ENCODE measurements around the gene NINJ2.
"Not testable (repeated sequence)": the region's sequence is repeated elsewhere in the genome, so short reads cannot be mapped to it uniquely, and the experiment has no call there.

The NINJ2 gene

DNA sequence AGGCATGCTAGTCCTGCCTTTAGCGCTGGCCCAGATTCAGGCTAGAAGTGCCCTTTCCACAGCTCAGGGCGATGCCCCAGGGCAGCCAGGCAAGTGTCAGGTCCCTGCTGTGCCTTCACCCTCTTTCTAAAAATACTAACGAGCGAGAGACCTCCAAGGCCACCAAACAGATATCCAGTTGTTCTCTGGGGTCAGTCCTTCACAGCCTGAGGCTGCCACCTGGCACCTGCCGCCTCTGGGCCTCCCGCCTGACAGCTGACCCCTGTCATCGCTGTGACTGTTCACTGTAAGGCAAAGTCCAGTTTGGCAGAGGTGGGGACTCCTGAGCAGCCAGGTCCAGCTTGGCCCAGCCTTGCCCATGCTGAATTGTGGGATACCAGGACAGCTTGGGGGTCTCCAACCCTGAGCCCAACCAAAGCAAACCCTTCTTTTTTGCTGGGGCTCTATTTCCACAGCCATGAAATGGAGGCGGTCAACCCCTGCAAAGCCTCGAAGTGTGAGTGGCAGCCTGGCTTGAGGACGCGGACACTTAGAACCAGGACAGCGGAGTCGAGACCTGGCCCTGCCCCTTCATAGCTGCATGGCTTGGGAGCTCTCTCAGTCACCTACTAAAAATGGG is 79.9 kb downstream of the NINJ2 start:
- DNase-seq, result no peak

DNA sequence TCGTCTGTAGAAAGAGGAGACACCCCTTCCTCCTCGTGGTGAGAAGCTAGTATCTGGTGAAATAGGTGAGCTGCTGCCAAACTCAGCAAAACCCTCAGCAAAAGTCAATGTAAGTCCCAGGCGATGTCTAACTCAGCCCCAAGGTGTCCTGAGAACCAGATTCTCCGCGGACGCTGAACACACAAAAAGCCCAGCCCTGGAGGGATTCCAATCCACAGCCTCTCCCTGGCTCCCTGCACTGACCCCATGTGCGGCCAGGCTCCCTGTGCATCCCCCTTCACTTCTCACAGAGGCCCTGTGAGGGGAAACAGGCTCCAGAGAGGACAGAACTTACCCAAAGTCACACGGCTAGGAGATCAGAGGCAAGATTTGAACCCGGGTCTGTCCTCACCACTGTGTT is 81.5 kb downstream of the NINJ2 start:
- no peak for DNase-seq

DNA sequence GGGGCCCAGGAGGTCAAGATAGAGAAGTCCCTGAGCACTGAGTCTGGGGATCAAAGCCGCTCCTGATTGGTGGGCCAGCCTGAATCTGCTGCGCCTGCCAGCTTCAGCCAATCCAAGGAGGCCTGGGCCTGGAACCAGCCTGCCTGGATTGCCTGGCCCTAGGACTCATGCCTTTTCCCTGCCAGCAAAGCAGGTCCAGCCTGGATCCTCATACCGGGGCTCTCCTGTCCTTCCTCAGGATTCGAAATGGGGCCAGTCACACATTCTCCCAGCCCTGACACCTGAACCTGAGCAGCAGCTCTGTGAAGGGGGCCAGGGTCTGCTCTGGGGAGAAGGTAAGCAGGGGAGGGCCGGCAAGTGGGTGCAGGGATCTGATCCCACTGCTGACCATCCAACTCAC is 81.9 kb downstream of the NINJ2 start:
- DNase-seq, result no peak

DNA sequence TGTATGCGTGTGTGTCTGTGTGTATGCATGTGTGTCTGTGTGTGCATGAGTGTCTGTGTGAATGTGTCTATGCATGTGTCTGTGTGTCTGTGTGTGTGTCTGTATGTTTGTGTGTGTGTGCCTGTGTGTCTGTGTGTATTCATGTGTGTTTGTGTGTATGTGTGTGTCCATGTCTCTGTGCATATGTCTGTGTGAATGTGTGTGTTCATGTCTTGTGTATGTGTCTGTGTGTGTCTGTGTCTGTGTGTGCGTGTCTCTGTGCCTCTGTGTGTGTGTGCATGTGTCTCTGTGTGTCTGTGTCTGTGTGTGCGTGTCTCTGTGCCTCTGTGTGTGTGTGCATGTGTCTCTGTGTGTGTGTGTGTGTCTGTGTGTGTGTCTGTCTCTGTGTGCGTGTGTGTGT is 82.4 kb downstream of the NINJ2 start:
- DNase-seq, result no peak

DNA sequence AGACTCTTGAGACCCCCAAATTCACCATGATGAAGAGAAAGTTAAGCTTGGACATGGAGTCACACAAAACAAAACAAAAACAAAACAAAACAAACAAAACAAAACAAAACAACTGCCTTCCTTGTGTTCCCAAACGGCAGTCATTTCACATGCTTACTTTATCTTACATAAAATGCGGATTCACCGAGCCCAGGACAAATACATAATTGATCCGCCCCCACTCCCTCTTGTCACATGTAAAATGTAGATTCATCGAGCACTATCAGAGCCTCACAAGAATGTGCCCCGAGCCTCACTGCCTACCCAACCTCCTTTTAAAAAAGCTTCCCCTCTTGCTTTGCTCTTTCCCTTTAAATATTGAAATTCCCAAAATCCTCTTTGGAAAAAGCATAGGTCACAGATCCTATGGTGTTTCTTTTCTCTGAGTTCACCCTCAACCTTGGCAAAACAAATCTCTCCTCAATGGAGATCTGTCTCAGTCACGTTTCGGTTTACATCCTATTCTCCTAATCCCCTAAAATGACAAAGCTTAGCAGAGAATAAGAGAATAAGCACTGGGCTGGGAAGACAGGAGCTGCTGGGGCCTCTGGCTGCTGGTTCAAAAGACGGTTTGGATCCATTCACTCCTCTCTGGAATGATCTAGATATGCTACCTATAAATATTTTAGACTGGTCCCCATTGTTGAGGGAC is 83.7 kb downstream of the NINJ2 start:
- DNase-seq, result peak; percentile 83

DNA sequence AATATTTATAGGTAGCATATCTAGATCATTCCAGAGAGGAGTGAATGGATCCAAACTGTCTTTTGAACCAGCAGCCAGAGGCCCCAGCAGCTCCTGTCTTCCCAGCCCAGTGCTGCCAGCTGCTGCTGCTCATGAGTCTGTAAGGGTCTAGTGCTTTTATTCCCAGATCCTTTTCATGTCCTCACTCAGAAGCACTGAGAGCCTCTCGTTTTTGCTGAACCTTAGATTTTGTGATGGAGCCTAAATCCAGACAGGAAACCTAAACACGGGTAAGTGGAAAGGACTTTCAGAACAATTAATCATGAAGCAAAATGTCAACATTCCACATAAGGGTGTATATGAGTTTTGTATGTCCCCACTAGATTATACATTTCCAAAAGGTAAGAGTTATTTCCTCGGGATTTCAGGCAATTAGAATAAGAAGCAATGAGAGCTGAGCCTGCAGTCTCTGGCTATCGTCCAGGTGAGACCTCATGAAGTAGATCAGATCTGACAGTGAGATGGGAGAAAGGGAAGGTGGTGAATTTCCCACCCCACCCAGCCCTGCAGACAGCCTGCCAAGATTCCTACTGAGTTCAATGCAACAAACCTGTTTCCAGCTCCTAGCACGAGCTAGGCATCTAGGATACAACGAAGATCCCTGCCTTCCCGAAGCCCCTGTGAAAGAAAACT is 84.4 kb downstream of the NINJ2 start:
- peak; percentile 52 for DNase-seq

DNA sequence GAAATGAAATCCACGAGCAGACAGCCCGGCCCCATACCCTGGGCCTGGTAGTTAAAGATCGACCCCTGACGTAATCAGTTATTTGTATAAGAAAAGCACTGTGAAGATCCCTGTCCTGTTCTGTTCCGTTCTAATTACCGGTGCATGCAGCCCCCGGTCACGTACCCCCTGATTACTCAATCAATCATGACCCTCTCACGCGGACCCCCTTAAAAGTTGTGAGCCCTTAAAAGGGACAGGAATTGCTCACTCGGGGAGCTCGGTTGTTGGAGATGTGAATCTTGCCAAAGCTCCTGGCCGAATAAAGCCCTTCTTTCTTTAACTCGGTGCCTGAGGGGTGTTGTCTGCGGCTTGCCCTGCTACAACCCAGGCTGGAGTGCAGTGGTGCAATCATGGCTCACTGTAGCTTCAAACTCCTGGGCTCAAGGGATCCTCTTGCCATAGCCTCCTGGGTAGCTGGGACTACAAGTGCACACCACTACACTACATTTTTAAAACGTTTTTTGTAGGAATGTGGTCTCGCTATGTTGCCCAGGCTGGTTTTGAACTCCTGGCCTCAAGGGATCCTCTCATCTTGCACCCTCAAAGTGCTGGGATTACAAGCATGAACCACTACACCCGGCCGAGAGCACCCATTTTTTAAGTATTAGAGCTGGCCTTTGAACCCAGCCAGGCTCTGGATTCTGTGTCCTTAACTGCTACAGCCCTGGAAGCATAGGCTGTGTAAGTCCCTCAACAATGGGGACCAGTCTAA is 85.1 kb downstream of the NINJ2 start:
- DNase-seq, result not testable (repeated sequence)

DNA sequence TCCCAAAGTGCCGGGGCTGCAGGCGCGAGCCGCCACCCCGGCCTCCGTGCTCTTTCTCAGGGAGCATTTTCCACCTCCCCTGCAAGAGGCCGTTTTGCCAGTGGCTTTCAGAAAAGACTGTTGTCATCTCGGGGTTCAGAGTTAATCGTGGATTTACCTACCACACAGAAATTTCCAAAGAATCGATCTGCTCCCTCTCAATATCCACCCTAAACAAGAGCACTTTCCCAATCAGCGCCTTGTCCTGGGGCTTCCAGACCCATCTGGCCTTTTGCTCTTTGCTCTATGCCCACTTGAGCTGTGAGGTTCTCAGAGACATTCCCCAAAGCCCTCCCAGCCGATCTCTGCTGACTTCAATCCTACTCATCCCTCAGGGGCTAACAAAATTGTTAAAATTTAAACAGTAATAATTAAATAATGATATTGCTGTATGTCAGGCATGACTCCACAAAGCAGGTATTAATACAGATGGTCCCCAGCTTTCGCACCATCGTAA is 86.6 kb downstream of the NINJ2 start:
- no peak for DNase-seq

DNA sequence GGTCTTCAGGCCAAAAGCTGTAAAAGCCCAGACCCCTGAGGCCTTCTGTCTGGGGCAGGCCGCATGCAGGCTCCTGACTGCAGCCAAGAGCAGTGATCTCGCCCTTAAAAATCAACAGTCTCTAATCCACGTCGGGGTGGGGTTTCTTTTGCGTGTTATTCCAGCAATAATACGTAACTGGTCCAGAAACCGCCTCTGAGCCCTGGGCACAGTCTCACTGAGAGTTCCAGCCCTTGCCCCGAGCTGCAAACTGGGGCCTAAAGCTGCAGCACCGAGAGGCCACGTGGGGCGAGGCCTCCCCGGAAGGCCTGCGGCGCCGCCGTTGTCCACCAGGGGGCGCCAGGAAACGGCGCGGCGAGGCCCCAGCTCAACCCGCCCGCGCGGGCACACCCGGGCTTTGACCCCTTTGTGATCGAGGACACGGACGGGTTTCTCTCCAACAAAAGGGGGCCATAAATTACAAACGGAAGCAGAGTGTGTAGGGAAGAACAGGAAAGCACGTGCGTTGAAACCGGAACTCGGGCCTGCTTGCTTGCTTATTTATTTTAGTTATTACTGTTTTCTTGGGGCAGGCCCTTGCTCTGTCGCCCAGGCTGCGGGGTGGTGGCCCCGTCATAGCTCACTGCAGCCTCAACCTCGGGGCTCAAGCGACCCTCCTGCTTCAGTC is 87.2 kb downstream of the NINJ2 start:
- DNase-seq, result peak; percentile 88

DNA sequence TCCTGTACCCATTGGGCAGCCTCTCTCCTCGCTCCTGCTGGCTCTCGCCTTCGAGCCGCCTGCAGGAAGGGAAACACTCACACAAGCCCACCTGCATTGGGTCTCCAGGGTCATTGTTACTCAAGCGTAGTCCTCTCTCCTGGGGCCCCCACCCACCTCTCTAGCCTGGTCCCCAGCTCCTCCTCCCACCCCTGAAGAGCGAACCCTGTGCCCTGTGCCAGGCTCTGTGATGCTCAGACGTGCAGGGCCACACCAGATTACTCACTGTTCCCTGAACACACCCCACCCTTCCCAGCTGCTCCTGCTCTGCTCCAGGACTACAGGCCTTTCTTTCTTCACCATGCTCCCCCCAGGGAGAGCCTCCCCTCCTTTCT is 88.1 kb downstream of the NINJ2 start:
- DNase-seq, result no peak

DNA sequence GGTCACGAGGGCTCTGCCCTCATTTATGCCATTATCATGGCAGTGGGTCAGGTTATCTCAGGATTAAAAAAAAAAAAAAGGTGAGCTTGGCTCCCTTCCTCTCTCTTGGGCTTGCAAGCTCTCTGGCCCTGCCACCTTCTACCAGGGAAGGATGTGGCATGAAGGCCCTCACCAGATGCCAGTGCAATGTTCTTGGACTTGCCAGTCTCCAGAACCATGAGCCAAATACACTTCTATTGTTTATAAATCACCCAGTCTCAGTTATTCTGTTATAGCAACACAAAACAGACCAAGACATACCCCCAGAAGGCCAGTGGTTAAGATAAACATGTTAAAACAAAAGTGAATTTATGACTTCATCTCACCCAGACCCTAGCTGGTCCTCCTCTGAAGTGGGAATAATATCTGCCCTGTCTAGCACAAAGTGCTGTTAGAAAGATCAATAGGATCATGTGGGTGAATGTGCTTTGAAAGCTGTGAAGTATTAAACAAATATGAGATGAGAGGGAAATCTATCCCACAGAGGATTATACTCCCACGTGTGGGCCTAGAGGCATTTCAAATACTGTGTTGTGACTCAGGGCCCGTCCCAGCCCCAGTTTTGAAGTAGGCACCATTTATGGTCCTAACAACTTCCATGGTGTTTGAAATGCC is 88.6 kb downstream of the NINJ2 start:
- DNase-seq, result no peak

DNA sequence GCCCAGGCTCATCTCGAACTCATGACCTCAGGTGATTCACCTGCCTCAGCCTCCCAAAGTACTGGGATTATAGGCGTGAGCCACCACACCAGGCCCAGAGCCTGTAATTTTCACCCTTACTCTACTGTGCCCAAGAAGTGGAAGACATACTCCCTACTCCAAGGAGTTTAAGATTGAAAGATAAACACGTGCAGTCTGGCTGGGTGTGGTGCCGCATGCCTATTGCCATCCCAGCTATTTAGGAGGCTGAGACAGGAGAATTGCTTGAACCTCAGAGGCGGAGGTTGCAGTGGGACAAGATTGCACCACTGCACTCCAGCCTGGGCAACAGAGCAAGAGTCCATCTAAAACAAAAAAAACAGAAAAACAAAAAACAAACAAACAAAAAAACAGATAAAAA is 90.0 kb downstream of the NINJ2 start:
- DNase-seq, result no peak

DNA sequence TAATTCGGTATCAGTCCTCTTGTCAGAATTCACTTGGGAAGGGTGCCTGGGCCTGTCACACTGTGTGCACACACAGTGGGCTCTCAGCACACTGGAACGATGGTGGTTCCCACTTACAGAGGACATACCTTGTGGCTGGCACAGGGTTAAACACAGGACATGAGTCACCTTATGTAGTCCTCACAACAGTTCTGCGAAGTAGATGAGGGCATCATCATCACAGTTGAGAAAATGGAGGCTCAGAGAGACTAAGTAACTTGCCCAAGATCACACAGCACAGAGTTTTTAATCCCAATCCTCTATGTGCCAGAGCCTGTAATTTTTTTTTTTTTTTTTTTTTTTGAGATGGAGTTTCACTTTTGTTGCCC is 90.7 kb downstream of the NINJ2 start:
- no peak for DNase-seq

DNA sequence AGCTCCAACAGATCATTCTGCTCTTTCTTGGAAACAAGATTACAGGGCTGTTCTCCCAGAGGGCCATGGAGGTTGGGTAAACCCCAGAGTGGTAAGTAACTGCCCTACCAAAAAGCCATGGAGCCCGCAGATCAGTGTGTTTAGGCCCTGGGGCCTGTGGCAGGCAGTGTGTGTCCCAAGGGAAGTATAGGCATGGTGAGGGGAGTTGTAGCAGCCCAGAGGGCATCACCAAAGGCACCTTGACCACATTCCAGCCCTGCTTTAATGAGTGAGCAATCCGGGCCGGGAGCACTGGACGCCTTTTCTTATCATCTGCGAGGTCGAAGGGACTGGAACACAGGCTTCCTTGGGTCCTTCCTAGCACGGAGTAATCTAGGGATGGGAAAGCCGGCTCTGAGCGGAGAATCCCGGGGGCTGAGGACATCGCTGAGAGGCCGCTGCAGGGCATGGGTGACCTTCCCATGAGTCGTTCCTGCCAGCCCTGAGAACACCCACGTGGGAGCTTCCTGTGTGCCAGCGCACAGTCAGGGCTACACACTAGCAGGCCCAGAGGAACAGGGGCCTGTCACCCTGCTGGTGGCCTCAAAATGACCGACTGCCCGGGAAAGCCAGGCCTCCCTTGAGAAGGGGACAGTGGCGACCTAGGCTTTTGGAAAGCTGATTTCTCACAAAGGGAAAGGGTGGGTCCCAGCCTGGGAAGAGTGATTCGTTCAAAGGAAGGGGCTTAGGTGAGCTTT is 91.3 kb downstream of the NINJ2 start:
- peak; percentile 73 for DNase-seq

DNA sequence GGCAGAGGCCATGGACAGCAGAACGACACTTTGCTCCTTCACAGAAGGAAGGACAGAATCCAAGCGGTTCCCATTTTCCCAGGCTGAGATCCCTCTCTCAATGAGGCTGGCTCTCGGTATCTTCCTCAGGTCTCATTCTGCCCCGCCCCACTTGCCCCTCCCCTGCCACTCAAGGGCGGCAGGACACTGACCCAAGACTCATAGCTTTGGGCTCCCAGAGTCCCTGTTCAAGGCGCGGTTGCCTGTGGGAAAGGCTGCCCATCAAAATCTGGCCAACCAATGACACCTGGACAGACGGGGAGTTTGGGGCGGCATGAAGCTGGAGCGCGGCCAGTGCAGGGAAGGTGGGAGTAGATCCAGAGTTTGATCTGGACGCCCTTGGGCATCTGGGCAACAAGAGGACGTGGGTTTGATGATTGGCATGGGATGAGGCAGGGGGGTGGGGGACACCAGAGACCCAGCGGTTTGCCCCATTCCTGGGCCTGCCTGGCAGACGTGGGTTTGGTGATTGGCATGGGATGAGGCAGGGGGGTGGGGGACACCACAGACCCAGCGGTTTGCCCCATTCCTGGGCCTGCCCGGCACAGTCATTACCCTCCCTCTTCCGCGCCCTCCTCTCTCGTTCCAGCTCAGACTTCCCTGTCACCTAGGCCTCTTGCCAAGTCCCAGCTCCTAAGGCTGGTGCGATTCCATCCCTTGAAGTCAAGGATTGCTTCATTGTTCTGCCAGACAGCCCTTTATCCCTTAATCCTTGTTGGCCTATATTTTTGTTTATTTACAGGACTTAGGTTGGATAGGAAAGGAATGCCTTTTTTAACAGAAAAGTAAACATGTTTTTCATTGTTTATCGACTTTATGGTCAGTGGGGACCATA is 92.1 kb downstream of the NINJ2 start:
- DNase-seq, result peak; percentile 73

DNA sequence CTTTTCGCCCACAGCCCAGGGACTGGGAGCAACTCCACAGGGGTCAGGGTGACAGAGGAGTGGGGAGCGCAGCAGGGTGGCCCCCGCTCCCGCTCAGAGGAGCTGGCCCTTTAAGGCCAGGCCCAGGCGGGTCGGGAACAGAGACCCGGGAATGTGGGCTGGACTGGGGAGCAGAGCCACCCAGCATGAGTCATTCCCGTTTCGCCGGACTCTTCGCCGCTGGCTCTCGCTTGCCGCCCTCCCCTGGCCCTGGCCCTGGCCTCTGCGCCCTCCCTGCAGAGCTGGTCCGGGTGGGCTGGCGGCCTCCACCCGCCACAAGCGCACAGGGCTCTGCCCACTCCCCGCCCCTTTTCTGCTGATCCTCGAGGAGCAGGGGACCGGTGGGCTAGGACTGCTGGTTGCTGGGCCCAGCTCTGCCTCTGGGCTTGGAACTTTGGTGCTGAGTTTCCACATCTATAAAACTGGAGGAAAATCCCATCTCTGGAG is 92.8 kb downstream of the NINJ2 start:
- DNase-seq, result no peak

DNA sequence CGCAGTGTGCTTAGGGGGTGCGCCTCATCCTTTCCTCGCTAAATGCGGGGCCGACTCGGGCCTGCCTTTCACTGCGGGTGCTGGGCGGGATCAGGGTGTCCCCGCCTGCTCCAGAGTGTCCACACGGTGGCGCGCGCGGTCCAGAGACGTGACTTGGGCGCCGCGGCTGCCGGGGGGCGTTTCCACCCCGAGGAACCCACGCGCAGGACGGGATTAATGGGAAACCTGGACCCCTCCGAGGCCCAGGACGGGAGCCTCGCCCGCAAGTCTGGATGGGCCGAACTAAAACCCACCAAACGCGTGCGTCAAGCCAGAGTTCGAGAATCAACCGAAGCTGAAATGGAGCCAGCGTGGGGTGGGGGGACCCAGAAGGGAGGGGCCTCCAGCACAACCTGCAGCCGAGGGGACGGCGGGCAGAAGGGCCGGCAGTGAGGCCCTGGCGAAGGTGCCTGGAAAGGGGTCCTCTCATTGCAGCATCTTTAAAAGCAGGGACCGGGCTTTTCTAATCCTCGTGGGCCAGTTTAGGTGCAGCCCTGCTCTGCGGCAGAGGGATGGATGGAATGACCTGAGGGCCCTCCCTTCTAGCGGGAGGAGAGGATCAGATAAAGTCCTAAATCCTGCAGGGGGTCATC is 93.3 kb downstream of the NINJ2 start:
- DNase-seq, result peak; percentile 88

DNA sequence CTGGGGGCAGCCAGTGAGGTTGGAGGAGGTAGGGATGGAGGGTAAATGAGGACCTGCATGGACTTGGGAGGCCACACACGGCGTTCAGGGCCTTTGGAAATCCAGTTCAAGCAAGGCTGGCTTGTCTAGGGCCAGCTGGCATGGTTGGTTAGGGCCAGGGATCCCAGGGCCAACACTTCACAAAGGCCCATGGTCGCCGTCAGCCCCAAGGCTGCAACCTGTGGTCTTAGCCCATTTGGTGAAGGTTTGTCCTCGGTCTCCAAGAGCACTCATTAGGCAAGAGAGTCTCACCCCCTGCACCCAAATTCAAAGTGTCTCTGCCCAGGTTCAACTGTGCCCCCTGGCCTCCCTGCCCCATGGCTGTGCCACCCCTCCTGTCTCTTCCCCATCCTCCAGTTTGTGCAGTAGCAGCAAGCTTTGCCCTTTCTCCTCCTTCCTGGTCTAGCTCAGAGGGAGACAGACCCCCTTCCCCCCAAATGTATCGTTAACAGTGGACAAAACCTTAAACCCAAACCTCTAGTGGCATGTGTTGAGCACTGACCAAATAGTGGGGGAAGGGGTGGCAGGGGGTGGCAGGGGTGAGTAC is 94.1 kb downstream of the NINJ2 start:
- no peak for DNase-seq

DNA sequence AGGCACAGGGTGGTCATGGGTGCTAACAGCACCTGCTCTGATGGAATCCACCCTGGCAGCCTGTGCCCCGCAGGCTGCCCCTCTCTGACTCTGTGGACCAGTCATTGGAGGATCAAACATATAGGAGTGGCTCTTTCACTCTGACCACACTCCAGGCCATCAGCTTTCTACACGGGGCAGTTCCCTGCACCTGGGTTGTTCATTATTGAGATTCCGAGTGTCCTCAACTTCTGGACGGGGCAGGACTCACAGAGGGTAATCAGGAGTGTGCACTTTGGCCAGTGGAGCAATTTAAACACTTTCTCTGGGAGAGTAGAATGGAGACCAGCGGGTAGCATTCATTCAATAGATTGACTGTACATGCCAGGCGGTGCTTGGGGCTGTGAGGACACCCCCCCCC is 94.8 kb downstream of the NINJ2 start:
- no peak for DNase-seq
